HG03175 (cell line): ENCODE data around the gene PDE4B.
"Not testable (repeated sequence)": the region's sequence is repeated elsewhere in the genome, so short reads cannot be mapped to it uniquely, and the experiment has no call there.

Experiments used
- ATAC-seq: cut with Tn5 transposase; IDR thresholded peaks from one replicate; pipeline ENCODE4 v1.9.1; 2021; ENCODE audit warnings: mild to moderate bottlenecking, moderate library complexity; ENCODE audit not compliant: unreplicated experiment

Gene PDE4B

GRCh38 chr1:66401244-66401643 lies 608.5 kb downstream of the PDE4B start:
- no peak for ATAC-seq

GRCh38 chr1:66402194-66402593 lies 609.5 kb downstream of the PDE4B start:
- peak; percentile 90 for ATAC-seq

GRCh38 chr1:66403007-66403731 lies 610.5 kb downstream of the PDE4B start:
- no peak for ATAC-seq

- ATAC-seq, result no peak
Observed at GRCh38 chr1:66405061-66405460, 612.4 kb downstream of the PDE4B start.

GRCh38 chr1:66411449-66411848 lies 618.8 kb downstream of the PDE4B start:
- ATAC-seq, result not testable (repeated sequence)

GRCh38 chr1:66412704-66413103 lies 620.0 kb downstream of the PDE4B start:
- ATAC-seq, result no peak

- ATAC-seq, result peak; percentile 78
Observed at GRCh38 chr1:66413136-66413837, 620.6 kb downstream of the PDE4B start.

GRCh38 chr1:66413838-66414175 lies 621.1 kb downstream of the PDE4B start:
- no peak for ATAC-seq

GRCh38 chr1:66415281-66415680 lies 622.6 kb downstream of the PDE4B start:
- no peak for ATAC-seq

GRCh38 chr1:66415866-66416265 lies 623.2 kb downstream of the PDE4B start:
- no peak for ATAC-seq

GRCh38 chr1:66416295-66416694 lies 623.6 kb downstream of the PDE4B start:
- ATAC-seq, result no peak

- ATAC-seq, result no peak
Observed at GRCh38 chr1:66418021-66418420, 625.3 kb downstream of the PDE4B start.

- ATAC-seq, result not testable (repeated sequence)
Observed at GRCh38 chr1:66420171-66420570, 627.5 kb downstream of the PDE4B start.

- ATAC-seq, result not testable (repeated sequence)
Observed at GRCh38 chr1:66420906-66421305, 628.2 kb downstream of the PDE4B start.

GRCh38 chr1:66422804-66423203 lies 630.1 kb downstream of the PDE4B start:
- no peak for ATAC-seq
